Ovary (tissue), 3 donors: ENCODE measurements around the gene SMYD2.

Experiments
- EP300 ChIP-seq: sonication (generic); formaldehyde crosslinking; IDR thresholded peaks from one replicate; pipeline ENCODE4 v1.6.1; 2017; ENCODE audit warnings: antibody characterized with exemption
- POLR2A ChIP-seq: fragments of 450-650 bp; IDR thresholded peaks from one replicate; pipeline ENCODE4 v1.6.1; 2017; ENCODE audit warnings: antibody characterized with exemption, mild to moderate bottlenecking, moderate library complexity
- TF ChIP-seq, protein P1 (sequence below), 3 donors: fragments of 450-650 bp in 2 of 3; fragments of 200-600 bp in 1 of 3; IDR thresholded peaks; one replicate each; pipeline versions ENCODE4 v1.5.1 to v1.8.0; 2016 to 2022; ENCODE audit warnings: antibody characterized with exemption in 3 of 3, mild to moderate bottlenecking in 1 of 3
- donor health status: DM: no; HTN: no; CAD: no.

DNA sequence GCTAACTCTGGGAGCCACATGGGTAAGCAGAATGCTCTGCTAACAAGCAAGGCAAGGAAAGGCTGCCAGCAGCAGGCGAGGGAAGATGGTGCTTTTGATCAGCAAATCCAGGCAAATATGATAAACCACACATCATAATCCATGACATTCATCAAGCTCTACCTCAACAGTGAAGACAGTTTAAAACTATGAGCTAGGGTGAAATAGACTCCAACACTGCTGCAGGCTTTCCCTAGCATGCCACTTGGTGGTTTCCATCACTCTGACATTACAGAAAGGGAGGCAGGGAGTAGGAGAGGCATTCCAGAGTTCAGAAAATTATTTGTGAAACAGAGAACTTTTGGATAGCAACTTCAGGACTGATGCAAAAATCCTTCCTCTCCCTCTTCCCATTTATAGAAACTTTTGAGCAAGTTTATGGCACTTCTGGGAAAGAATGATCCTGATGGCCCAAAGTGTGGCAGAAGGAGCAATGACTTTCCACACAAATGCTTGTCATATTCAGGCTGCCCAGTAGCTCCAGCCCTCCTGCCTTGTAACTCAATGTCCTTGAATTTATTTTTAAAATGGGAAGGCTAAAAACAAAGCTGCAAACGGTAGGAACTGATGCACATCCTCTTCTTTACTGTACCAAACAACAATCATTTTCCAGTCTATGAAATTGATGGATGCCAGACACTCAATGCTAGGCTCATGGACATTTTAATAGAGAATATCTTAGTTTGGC lies 70.8 kb downstream of the SMYD2 start:
- TF ChIP-seq, protein P1, sequence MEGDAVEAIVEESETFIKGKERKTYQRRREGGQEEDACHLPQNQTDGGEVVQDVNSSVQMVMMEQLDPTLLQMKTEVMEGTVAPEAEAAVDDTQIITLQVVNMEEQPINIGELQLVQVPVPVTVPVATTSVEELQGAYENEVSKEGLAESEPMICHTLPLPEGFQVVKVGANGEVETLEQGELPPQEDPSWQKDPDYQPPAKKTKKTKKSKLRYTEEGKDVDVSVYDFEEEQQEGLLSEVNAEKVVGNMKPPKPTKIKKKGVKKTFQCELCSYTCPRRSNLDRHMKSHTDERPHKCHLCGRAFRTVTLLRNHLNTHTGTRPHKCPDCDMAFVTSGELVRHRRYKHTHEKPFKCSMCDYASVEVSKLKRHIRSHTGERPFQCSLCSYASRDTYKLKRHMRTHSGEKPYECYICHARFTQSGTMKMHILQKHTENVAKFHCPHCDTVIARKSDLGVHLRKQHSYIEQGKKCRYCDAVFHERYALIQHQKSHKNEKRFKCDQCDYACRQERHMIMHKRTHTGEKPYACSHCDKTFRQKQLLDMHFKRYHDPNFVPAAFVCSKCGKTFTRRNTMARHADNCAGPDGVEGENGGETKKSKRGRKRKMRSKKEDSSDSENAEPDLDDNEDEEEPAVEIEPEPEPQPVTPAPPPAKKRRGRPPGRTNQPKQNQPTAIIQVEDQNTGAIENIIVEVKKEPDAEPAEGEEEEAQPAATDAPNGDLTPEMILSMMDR (IDR thresholded peaks at IDR 0.05), result no peak
- TF ChIP-seq POLR2A, result no peak
- no peak for TF ChIP-seq EP300
